ENCODE measurements around the gene ENTPD8.
A peak's percentile ranks its signal among the peaks of the same experiment; 100 is the strongest.

The ENTPD8 gene

GRCh38 chr9:137441289-137441934 is at the start of gene ENTPD8:
TSS of gene ENTPD8 (minus strand) at chr9:137441357. CDS start at chr9:137438285, 3,072 bp downstream.
- DNase-seq = peak; percentile 76

GRCh38 chr9:137490532-137491186 is 49.5 kb upstream of the ENTPD8 start:
- no peak for DNase-seq

- DNase-seq = no peak
Measured at GRCh38 chr9:137488906-137489305, 47.7 kb upstream of the ENTPD8 start.

- DNase-seq = peak; percentile 17
Measured at GRCh38 chr9:137488327-137488653, 47.1 kb upstream of the ENTPD8 start.

GRCh38 chr9:137487454-137488326 is 46.5 kb upstream of the ENTPD8 start:
- peak; percentile 68 for DNase-seq

GRCh38 chr9:137486545-137487453 is 45.6 kb upstream of the ENTPD8 start:
- DNase-seq = no peak

- no peak for DNase-seq
Measured at GRCh38 chr9:137486141-137486490, 45.0 kb upstream of the ENTPD8 start.

- peak; percentile 59 for DNase-seq
Measured at GRCh38 chr9:137485343-137486140, 44.4 kb upstream of the ENTPD8 start.

- no peak for DNase-seq
Measured at GRCh38 chr9:137484551-137485315, 43.6 kb upstream of the ENTPD8 start.

GRCh38 chr9:137482094-137482781 is 41.1 kb upstream of the ENTPD8 start:
- no peak for DNase-seq

- no peak for DNase-seq
Measured at GRCh38 chr9:137480686-137481683, 39.8 kb upstream of the ENTPD8 start.

- DNase-seq = no peak
Measured at GRCh38 chr9:137479892-137480685, 38.9 kb upstream of the ENTPD8 start.

GRCh38 chr9:137478962-137479861 is 38.1 kb upstream of the ENTPD8 start:
- DNase-seq = peak; percentile 59

- DNase-seq = no peak
Measured at GRCh38 chr9:137478613-137478961, 37.4 kb upstream of the ENTPD8 start.

- DNase-seq = no peak
Measured at GRCh38 chr9:137477778-137478612, 36.8 kb upstream of the ENTPD8 start.

GRCh38 chr9:137476856-137477255 is 35.7 kb upstream of the ENTPD8 start:
- DNase-seq = no peak
